ENCODE measurements around the gene SIK3. TPM values are rescaled to one million over a fixed set of nuclear protein-coding genes. Genes with fewer than 3 reads are reported as not detected.

SIK3 gene
- total and polyA plus RNA-seq, 8 donors: 11.1 to 27.3 (median 24.0) TPM

DNA sequence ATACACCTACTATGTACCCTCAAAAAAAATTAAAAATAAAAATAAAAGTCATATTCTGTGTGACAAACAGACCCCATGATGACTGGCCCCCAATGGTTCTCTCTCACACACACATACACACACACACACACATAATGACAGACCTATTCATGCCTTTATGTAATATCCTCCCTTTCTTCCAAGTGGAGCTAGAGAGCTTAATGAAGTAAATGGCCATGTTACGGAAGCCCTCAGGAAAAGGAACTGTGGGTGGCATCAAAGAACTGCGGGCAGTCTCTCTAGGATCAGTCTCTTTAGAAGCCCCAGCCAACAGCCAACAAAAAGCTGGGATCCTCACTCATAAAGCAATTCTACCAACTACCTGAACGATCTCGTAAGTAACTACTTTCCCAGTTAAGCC lies 125.5 kb downstream of the SIK3 start:
- H3K27me3 ChIP-seq: no peaks in the 10 kb centered on the region
- intact Hi-C loops (cut with DNase I): no loop called here
- TF ChIP-seq, protein P1, sequence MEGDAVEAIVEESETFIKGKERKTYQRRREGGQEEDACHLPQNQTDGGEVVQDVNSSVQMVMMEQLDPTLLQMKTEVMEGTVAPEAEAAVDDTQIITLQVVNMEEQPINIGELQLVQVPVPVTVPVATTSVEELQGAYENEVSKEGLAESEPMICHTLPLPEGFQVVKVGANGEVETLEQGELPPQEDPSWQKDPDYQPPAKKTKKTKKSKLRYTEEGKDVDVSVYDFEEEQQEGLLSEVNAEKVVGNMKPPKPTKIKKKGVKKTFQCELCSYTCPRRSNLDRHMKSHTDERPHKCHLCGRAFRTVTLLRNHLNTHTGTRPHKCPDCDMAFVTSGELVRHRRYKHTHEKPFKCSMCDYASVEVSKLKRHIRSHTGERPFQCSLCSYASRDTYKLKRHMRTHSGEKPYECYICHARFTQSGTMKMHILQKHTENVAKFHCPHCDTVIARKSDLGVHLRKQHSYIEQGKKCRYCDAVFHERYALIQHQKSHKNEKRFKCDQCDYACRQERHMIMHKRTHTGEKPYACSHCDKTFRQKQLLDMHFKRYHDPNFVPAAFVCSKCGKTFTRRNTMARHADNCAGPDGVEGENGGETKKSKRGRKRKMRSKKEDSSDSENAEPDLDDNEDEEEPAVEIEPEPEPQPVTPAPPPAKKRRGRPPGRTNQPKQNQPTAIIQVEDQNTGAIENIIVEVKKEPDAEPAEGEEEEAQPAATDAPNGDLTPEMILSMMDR (IDR thresholded peaks at IDR 0.05): no peak
- whole genome bisulfite sequencing, 2 donors: 77 to 78% methylated on average over 4 of the region's 4 CpGs
- H3K36me3 ChIP-seq: no peaks in the 10 kb centered on the region
- DNase-seq: no peak
- ATAC-seq: peak; percentile 45 to 68 (median 53)
- H3K27ac ChIP-seq: peak overlapping the region in 1 of 4 donors; percentile 42
- peaks cover 0 to 7% (median 6%) of the 10 kb centered on the region in 3 donors for H3K4me1 ChIP-seq
- no peak overlapping the region for H3K4me3 ChIP-seq
- H3K9me3 ChIP-seq: no peaks in the 10 kb centered on the region
- FAIRE-seq: no peak

DNA sequence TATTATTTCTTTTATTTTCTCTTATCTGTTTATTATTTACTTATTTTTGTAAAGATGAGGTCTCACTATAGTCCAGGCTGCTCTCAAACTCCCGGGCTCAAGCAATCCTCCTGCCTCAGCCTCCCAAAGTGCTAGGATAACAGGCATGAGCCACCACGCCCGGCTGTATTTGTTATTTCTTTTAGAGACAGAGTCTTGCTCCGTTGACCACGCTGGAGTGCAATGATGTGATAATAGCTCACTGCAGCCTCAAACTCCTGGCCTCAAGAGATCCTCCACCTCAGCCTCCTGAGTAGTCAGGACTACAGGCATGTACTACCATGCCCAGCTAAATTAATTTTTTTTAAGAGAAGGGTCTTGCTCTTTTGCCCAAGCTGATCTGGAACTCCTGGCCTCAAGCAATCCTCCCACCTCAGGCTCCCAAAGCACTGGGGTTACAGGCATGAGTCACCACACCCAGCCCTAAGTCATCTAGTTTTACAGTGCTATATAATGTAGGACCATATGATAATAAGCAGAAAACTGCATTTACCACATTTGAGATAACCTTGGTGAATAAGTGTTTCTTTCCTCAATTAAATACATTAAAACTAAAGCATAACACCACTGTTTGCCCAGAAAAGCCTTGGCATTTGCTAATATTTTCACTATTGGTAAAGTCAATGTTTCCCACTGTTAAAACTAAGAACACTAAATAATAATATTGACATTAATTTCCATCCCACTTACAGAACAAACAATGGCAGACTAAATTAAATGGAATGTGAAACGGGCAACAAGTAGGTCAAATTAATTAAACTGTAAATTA lies 127.5 kb downstream of the SIK3 start:
- FAIRE-seq (no peak), DNase-seq (no peak), ATAC-seq (no peak)
- Histone ChIP-seq H3K4me3 (no peak overlapping the region), H3K27me3 (no peaks in the 10 kb centered on the region), H3K9me3 (no peaks in the 10 kb centered on the region), H3K36me3 (no peaks in the 10 kb centered on the region), H3K4me1 (peaks cover 0 to 7% (median 6%) of the 10 kb centered on the region in 3 donors), H3K27ac (no peak overlapping the region)
- TF ChIP-seq, protein P1 (IDR thresholded peaks at IDR 0.05): no peak
- intact Hi-C loops (cut with DNase I): no loop called here
- WGBS, 2 donors: 83 to 89% methylated on average over 6 of the region's 6 CpGs

DNA sequence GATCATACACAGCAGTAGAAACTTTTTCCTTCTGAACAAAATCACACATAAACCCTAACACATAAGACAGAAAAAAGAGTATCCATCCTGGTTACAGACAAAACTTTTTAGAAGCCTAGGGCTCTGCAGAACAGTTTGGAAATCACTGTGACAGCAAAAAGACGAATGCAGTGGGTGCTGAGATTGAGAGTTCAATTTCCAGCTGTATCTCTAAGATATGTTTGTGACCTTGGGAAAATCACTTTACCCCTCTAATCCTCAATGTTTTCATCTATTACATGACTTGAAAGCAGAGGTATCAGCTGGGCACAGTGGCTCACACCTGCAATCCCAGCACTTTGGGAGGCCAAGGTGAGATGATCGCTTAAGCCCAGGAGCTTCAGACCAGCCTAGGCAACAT lies 128.5 kb downstream of the SIK3 start:
- ATAC-seq (no peak), FAIRE-seq (no peak), DNase-seq (no peak)
- no peak overlapping the region for H3K4me3 ChIP-seq
- intact Hi-C loops (cut with DNase I): no loop called here
- H3K27me3 ChIP-seq: no peaks in the 10 kb centered on the region
- WGBS, 2 donors: 70 to 74% methylated on average over 2 of the region's 2 CpGs
- H3K9me3 ChIP-seq: no peaks in the 10 kb centered on the region
- H3K4me1 ChIP-seq: peaks cover 0 to 7% (median 6%) of the 10 kb centered on the region in 3 donors
- no peaks in the 10 kb centered on the region for H3K36me3 ChIP-seq
- H3K27ac ChIP-seq: no peak overlapping the region
- TF ChIP-seq, protein P1 (IDR thresholded peaks at IDR 0.05): no peak

DNA sequence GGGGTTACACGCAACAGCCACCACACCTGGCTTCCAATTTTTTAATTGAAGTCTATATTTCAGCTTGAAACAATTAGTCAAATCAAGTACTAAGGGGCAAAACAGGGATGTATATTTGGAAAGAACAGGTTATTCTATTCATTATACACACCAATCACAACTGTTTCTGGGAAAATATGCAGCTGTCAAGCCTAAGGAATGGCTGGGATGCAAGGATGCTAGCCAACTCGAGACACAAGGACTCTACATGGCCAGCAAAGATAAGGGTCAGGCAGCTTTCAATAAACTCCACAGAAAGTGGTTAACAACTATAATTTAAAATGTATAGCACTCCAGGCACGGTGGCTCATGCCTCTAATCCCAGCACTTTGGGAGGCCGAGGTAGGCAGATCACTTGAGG lies 134.0 kb downstream of the SIK3 start:
- H3K9me3 ChIP-seq: no peaks in the 10 kb centered on the region
- H3K4me3 ChIP-seq: no peak overlapping the region
- ATAC-seq: peak; percentile 49 to 74 (median 65)
- peak in 1 of 6 donors; percentile 18 for DNase-seq
- FAIRE-seq: no peak
- intact Hi-C loops (cut with DNase I): no loop called here
- no peaks in the 10 kb centered on the region for H3K36me3 ChIP-seq
- no peak overlapping the region for H3K27ac ChIP-seq
- H3K27me3 ChIP-seq: no peaks in the 10 kb centered on the region
- TF ChIP-seq, protein P1 (IDR thresholded peaks at IDR 0.05): no peak
- 70 to 71% methylated on average over 4 of the region's 4 CpGs for WGBS, 2 donors
- H3K4me1 ChIP-seq: peaks cover 16 to 28% (median 20%) of the 10 kb centered on the region in 3 donors

DNA sequence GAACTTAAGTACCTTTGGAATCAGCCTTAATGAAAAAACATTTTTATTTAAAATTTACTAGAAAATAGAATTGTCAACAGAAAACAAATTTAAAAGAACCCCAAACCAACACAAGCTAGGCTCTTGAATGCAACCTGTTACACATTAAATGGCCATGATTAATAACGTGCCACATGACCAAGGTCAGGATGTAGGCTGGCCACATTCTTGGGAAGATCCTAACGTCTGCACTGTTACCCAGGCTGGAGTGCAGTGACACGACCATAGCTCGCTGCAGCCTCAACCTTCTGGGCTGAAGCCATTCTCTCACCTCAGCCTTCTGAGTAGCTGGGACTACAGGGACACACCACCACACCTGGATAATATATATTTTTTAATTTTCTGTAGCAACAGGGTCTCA lies 134.4 kb downstream of the SIK3 start:
- 13 to 29% methylated on average over 4 of the region's 4 CpGs for WGBS, 2 donors
- intact Hi-C loops (cut with DNase I): no loop called here
- Histone ChIP-seq H3K27ac (no peak overlapping the region), H3K4me3 (no peak overlapping the region), H3K9me3 (no peaks in the 10 kb centered on the region), H3K27me3 (no peaks in the 10 kb centered on the region), H3K36me3 (no peaks in the 10 kb centered on the region), H3K4me1 (peaks cover 16 to 28% (median 20%) of the 10 kb centered on the region in 3 donors)
- TF ChIP-seq, protein P1 (IDR thresholded peaks at IDR 0.05): no peak
- ATAC-seq: peak; percentile 44 to 77 (median 58)
- FAIRE-seq: no peak
- no peak for DNase-seq
